ENCODE results near the gene HEATR5A.
"Not testable (repeated sequence)": the region's sequence is repeated elsewhere in the genome, so short reads cannot be mapped to it uniquely, and the experiment has no call there.

The HEATR5A gene

GRCh38 chr14:31389946-31390345 is 30.4 kb downstream of the HEATR5A start:
- CTCF ChIA-PET: no interaction called here
- no peaks in the 10 kb centered on the region for H3K27me3 Mint-ChIP-seq
- peaks cover 10% of the 10 kb centered on the region for H3K4me1 Mint-ChIP-seq
- no peak overlapping the region for H3K4me3 Mint-ChIP-seq
- H3K36me3 Mint-ChIP-seq: peaks cover 2% of the 10 kb centered on the region
- DNase-seq: no peak
- H3K9me3 Mint-ChIP-seq: no peaks in the 10 kb centered on the region
- no peak overlapping the region for H3K27ac Mint-ChIP-seq

- no peak for DNase-seq
- Mint-ChIP-seq H3K27ac (no peak overlapping the region), H3K4me1 (peaks cover 10% of the 10 kb centered on the region), H3K4me3 (no peak overlapping the region), H3K27me3 (no peaks in the 10 kb centered on the region), H3K36me3 (peaks cover 2% of the 10 kb centered on the region), H3K9me3 (no peaks in the 10 kb centered on the region)
- CTCF ChIA-PET: interaction anchor here (1.0 kb wide), 1 partner anchor 11 kb away, joined by 3 read pairs; no protein-coding TSS in a partner anchor
Observed at GRCh38 chr14:31388687-31389413, 31.5 kb downstream of the HEATR5A start.

GRCh38 chr14:31387091-31387490 is 33.3 kb downstream of the HEATR5A start:
- CTCF ChIA-PET: interaction anchor here (1.1 kb wide), 1 partner anchor 20 kb away, joined by 3 read pairs; no protein-coding TSS in a partner anchor

DNA sequence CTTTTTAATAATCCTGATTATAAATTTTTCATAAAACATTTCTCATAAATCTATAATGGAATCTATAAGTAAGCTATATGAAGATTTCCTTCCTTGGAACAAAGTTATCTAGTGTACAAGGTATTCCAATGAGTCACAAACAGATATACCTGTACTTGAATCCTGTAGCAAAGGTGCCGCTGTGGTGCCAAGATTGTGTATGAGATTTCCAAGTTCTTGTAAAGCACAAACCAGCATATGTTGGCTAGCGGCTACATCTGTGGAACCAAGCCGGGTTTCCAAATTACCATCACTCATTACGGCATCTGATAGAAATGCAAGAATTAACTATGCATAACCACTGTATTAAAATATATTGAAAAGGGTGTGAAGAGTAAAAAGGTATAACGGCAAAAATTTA is 34.1 kb downstream of the HEATR5A start:
- H3K4me3 Mint-ChIP-seq: no peak overlapping the region
- no peak for DNase-seq
- H3K9me3 Mint-ChIP-seq: no peaks in the 10 kb centered on the region
- H3K27ac Mint-ChIP-seq: no peak overlapping the region
- H3K4me1 Mint-ChIP-seq: peaks cover 6% of the 10 kb centered on the region
- no peaks in the 10 kb centered on the region for H3K27me3 Mint-ChIP-seq
- peaks cover 2% of the 10 kb centered on the region for H3K36me3 Mint-ChIP-seq
- CTCF ChIA-PET: no interaction called here

More at GRCh38 chr14:31387091-31387490, 33.3 kb downstream of the HEATR5A start:
- DNase-seq: no peak
- no peak overlapping the region for H3K27ac Mint-ChIP-seq
- H3K27me3 Mint-ChIP-seq: no peaks in the 10 kb centered on the region
- H3K9me3 Mint-ChIP-seq: no peaks in the 10 kb centered on the region
- peaks cover 2% of the 10 kb centered on the region for H3K36me3 Mint-ChIP-seq
- peaks cover 10% of the 10 kb centered on the region for H3K4me1 Mint-ChIP-seq
- no peak overlapping the region for H3K4me3 Mint-ChIP-seq

DNA sequence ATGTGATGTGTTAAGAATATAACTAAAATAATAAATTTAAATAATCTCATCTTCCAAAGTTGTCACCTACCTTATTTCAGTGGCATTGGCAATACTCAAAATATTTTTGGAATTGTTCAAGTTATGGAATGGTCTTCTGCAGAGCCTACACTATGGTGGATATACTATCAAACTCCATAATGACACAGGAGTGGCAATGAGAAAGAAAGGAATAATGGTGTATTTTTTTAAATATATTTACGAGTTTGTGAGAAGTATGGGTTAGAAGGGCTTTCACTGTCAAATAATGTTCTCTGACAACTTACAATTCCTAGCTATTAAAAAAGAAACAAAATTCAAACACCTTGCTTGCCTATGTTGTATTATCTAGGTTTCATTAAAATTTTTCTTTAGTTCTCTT is 38.1 kb downstream of the HEATR5A start:
- Mint-ChIP-seq H3K27me3 (no peaks in the 10 kb centered on the region), H3K36me3 (no peaks in the 10 kb centered on the region), H3K9me3 (no peaks in the 10 kb centered on the region), H3K4me1 (peaks cover 9% of the 10 kb centered on the region), H3K4me3 (no peak overlapping the region), H3K27ac (no peak overlapping the region)
- CTCF ChIA-PET: no interaction called here
- DNase-seq: no peak

DNA sequence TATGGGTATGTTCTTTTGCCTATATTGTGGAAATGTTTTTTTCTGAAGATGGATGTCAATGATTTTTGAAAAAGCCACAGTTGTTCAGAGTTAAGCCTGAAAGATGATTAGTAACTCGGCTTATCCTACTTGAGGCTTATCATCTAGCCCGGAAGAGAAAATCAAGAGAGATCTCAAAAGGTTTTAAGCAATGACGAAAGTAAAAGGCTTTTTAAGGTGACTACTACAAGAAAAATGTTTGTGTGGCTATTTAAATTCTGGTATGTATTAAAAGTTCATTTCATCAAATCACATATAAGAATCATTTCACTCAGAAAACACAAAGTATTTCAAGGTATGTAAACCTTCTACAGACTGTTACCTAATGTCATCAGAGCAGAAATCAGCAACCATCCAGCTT is 40.2 kb downstream of the HEATR5A start:
- no peak overlapping the region for H3K4me3 Mint-ChIP-seq
- DNase-seq: no peak
- H3K4me1 Mint-ChIP-seq: peaks cover 9% of the 10 kb centered on the region
- H3K27ac Mint-ChIP-seq: no peak overlapping the region
- no peaks in the 10 kb centered on the region for H3K9me3 Mint-ChIP-seq
- peaks cover 3% of the 10 kb centered on the region for H3K36me3 Mint-ChIP-seq
- no peaks in the 10 kb centered on the region for H3K27me3 Mint-ChIP-seq
- CTCF ChIA-PET: no interaction called here

GRCh38 chr14:31379125-31379947 is 41.0 kb downstream of the HEATR5A start:
- not testable (repeated sequence) for H3K27ac Mint-ChIP-seq, H3K27me3 Mint-ChIP-seq, H3K4me1 Mint-ChIP-seq, H3K36me3 Mint-ChIP-seq, H3K9me3 Mint-ChIP-seq, DNase-seq, H3K4me3 Mint-ChIP-seq
- CTCF ChIA-PET: interaction anchor here (0.9 kb wide), 1 partner anchor 70 kb away, joined by 5 read pairs; no protein-coding TSS in a partner anchor

DNA sequence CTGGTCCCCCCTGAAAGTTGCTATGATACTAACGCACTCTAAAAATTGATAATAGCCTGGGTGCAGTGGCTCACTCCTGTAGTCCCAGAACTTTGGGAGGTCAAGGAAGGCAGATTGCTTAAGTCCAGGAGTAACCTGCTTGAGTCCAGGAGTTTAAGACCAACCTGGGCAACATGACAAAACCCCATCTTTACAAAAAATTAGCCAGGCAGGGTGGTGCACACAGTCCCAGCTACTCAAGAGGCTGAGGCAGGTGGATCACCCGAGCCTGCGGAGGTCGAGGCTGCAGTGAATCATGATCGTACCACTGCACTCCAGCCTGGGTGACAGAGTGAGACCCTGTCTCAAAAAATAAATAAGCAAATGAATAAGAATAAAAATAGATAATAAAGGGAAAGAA is 42.9 kb downstream of the HEATR5A start:
- Mint-ChIP-seq H3K27me3 (no peaks in the 10 kb centered on the region), H3K4me3 (no peak overlapping the region), H3K27ac (no peak overlapping the region), H3K9me3 (no peaks in the 10 kb centered on the region), H3K4me1 (peaks cover 9% of the 10 kb centered on the region), H3K36me3 (peaks cover 3% of the 10 kb centered on the region)
- CTCF ChIA-PET: interaction anchor here (1.0 to 1.2 kb wide), 2 partner anchors 17 to 43 kb away, joined by 3 read pairs; partner anchors contain the start of gene HEATR5A
- no peak for DNase-seq

DNA sequence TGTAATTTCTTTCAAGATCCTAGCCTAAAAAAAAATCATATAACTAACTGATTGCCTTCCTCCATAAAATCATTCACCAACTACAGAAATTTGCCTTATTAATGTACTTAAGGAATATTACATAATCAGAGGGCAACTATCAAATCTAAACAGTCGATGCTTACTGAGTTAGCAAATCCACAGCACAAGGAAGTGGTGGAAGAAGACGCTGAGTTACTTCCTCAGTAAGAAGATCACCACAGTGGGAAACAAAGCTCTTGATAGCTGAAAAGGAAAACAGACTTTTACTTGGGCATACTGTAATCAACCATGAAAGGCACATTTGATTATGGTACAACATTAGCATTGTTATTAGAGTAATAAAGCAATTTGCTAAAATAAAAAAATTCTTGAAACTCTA is 48.7 kb downstream of the HEATR5A start:
- no peaks in the 10 kb centered on the region for H3K27me3 Mint-ChIP-seq
- peaks cover 3% of the 10 kb centered on the region for H3K36me3 Mint-ChIP-seq
- no peak for DNase-seq
- H3K9me3 Mint-ChIP-seq: no peaks in the 10 kb centered on the region
- no peak overlapping the region for H3K27ac Mint-ChIP-seq
- H3K4me1 Mint-ChIP-seq: peaks cover 10% of the 10 kb centered on the region
- no peak overlapping the region for H3K4me3 Mint-ChIP-seq
- CTCF ChIA-PET: no interaction called here

DNA sequence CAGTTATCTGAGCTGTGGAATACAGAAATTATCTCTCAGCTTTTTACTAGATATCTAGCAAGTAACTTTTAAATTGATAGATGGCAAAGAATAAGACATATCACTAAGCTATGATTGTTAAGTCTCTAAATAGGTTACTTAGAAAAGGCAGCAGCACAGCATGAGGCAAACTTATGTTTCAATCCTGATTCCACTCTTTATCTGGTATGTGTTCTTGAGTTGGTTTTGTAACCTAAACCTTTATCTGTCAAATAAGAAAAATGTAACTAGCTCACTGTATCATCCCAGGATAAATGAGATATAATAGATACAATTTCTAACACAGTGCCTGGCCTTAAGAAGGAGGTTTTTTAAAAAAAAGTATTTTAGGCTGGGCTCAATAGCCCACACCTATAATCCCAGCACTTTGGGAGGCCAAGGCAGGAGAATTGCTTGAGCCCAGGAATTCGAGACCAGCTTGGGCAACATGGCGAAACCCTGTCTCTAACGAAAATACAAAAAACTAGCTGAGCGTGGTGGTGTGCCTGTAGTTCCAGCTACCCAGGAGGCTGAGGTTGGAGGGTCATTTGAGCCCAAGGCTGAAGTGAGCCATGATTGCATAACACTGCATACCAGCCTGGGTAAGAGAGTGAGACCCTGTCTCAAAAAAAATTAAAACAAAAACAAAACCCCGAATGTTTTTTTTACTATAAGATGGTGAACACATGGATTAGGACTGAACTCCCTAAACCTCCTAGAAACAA is 56.8 kb downstream of the HEATR5A start:
- CTCF ChIA-PET: interaction anchor here (0.7 to 1.5 kb wide), 2 partner anchors 57 to 709 kb away, joined by 3 to 4 read pairs; no protein-coding TSS in a partner anchor
- H3K36me3 Mint-ChIP-seq: no peaks in the 10 kb centered on the region
- H3K4me1 Mint-ChIP-seq: no peaks in the 10 kb centered on the region
- DNase-seq: no peak
- H3K4me3 Mint-ChIP-seq: no peak overlapping the region
- no peaks in the 10 kb centered on the region for H3K27me3 Mint-ChIP-seq
- no peak overlapping the region for H3K27ac Mint-ChIP-seq
- no peaks in the 10 kb centered on the region for H3K9me3 Mint-ChIP-seq

- no peak for DNase-seq
- Mint-ChIP-seq H3K9me3 (no peaks in the 10 kb centered on the region), H3K27ac (no peak overlapping the region), H3K4me1 (no peaks in the 10 kb centered on the region), H3K27me3 (no peaks in the 10 kb centered on the region), H3K36me3 (no peaks in the 10 kb centered on the region), H3K4me3 (no peak overlapping the region)
- CTCF ChIA-PET: interaction anchor here (0.7 kb wide), 1 partner anchor 708 kb away, joined by 4 read pairs; no protein-coding TSS in a partner anchor
Observed at GRCh38 chr14:31362746-31363145, 57.6 kb downstream of the HEATR5A start.

DNA sequence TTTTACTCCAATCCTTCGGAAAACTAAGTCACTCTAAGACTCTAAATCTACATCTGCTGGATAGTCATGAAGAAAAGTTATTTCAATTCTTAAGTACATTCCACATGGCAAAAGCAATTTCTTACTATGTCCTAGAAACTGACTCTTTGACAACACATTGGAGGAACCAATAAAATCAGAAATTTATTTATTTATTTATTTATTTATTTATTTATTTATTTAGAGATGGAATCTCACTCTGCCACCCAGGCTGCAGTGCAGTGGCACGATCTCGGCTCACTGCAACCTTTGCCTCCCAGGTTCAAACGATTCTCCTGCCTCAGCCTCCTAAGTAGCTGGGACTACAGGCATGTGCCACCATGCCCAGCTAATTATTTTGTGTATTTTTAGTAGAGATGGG is 58.6 kb downstream of the HEATR5A start:
- DNase-seq, H3K27me3 Mint-ChIP-seq, CTCF ChIA-PET, H3K4me3 Mint-ChIP-seq, H3K27ac Mint-ChIP-seq, H3K9me3 Mint-ChIP-seq, H3K36me3 Mint-ChIP-seq, H3K4me1 Mint-ChIP-seq: not testable (repeated sequence)

- H3K27ac Mint-ChIP-seq: no peak overlapping the region
- H3K9me3 Mint-ChIP-seq: no peaks in the 10 kb centered on the region
- H3K36me3 Mint-ChIP-seq: no peaks in the 10 kb centered on the region
- no peak overlapping the region for H3K4me3 Mint-ChIP-seq
- DNase-seq: no peak
- CTCF ChIA-PET: interaction anchor here (1.1 kb wide), 1 partner anchor 16 kb away, joined by 3 read pairs; no protein-coding TSS in a partner anchor
- H3K4me1 Mint-ChIP-seq: no peaks in the 10 kb centered on the region
- no peaks in the 10 kb centered on the region for H3K27me3 Mint-ChIP-seq
Observed at GRCh38 chr14:31360919-31361662, 59.3 kb downstream of the HEATR5A start.

Measured in activated naive CD4-positive, alpha-beta T cell treated with anti-CD3 and anti-CD28 coated beads, Interleukin-2, amount 10 ng/mL, durations not matched to agents 7 days and 5 days (primary cell).